GM18511 (cell line): Measurements from ENCODE around the gene ING1.
"Not testable (repeated sequence)": the region's sequence is repeated elsewhere in the genome, so short reads cannot be mapped to it uniquely, and the experiment has no call there.

Experiments
- ATAC-seq: cut with Tn5 transposase; IDR thresholded peaks from one replicate; pipeline ENCODE4 v1.9.1; 2021; ENCODE audit warnings: mild to moderate bottlenecking, moderate library complexity; ENCODE audit not compliant: unreplicated experiment

The ING1 gene

GRCh38 chr13:110713642-110713952, at the start of gene ING1:
Gene ING1 (plus strand): TSS chr13:110713700. CDS start chr13:110714150, 450 bp downstream.
- no peak for ATAC-seq

GRCh38 chr13:110664041-110664440, 49.5 kb upstream of the ING1 start:
- no peak for ATAC-seq

- no peak for ATAC-seq
These were observed 48.8 kb upstream of the ING1 start for GRCh38 chr13:110664673-110665072.

GRCh38 chr13:110665491-110666254, 47.8 kb upstream of the ING1 start:
- ATAC-seq, result peak; percentile 67

GRCh38 chr13:110666255-110666533, 47.3 kb upstream of the ING1 start:
- peak; percentile 26 for ATAC-seq

- ATAC-seq, result no peak
These were observed 44.5 kb upstream of the ING1 start for GRCh38 chr13:110669036-110669435.

GRCh38 chr13:110669814-110670213, 43.7 kb upstream of the ING1 start:
- ATAC-seq, result not testable (repeated sequence)

- ATAC-seq, result peak; percentile 86
These were observed 36.6 kb upstream of the ING1 start for GRCh38 chr13:110676595-110677587.

GRCh38 chr13:110677731-110678545, 35.6 kb upstream of the ING1 start:
- ATAC-seq, result no peak

GRCh38 chr13:110680852-110681251, 32.6 kb upstream of the ING1 start:
- ATAC-seq, result no peak

GRCh38 chr13:110681868-110682550, 31.5 kb upstream of the ING1 start:
- no peak for ATAC-seq

GRCh38 chr13:110682746-110683145, 30.8 kb upstream of the ING1 start:
- no peak for ATAC-seq

- ATAC-seq, result no peak
These were observed 30.2 kb upstream of the ING1 start for GRCh38 chr13:110683203-110683883.

GRCh38 chr13:110683921-110684320, 29.6 kb upstream of the ING1 start:
- ATAC-seq, result no peak

- no peak for ATAC-seq
These were observed 29.0 kb upstream of the ING1 start for GRCh38 chr13:110684388-110685056.

- no peak for ATAC-seq
These were observed 28.0 kb upstream of the ING1 start for GRCh38 chr13:110685305-110686020.

- ATAC-seq, result no peak
These were observed 25.8 kb upstream of the ING1 start for GRCh38 chr13:110687736-110688135.

- no peak for ATAC-seq
These were observed 24.5 kb upstream of the ING1 start for GRCh38 chr13:110689041-110689440.

- ATAC-seq, result no peak
These were observed 23.8 kb upstream of the ING1 start for GRCh38 chr13:110689711-110690110.
